ENCODE results near the gene SHD. TPM values are rescaled to one million over a fixed set of nuclear protein-coding genes. Genes with fewer than 3 reads are reported as not detected.

SHD gene
- total and polyA plus RNA-seq, 9 of the 15 experiments (the other 6 are each of a cell fraction or from before 2014, with no cell fraction given), result 0.05 to 0.62 (median 0.15) TPM; not detected in 5

GRCh38 chr19:4338441-4339355 is 59.6 kb downstream of the SHD start, which contains the start of gene STAP2 (continued):
- TF ChIP-seq PTRF (tag; IDR thresholded peaks at IDR 0.05) (no peak), NFIC (IDR thresholded peaks at IDR 0.05) (no peak), RAD21 (CRISPR knock-in tag; conservative IDR thresholded peaks at IDR 0.05 in 1 of 2, IDR thresholded peaks at IDR 0.05 in 1 of 2) (no peak), ZNF609 (CRISPR knock-in tag; IDR thresholded peaks at IDR 0.05; ENCODE audit: borderline replicate concordance) (no peak), NRF1 (conservative IDR thresholded peaks at IDR 0.05 in 1 of 2, IDR thresholded peaks at IDR 0.05 in 1 of 2) (no peak), MYC (IDR thresholded peaks at IDR 0.05; ENCODE audit: low read depth, low read length) (0 out of 2 replicates have a peak, but pooled peaks have one; percentile 2), MYC (CRISPR knock-in tag; IDR thresholded peaks at IDR 0.05; ENCODE audit: borderline replicate concordance, low read depth) (no peak), STAT6 (CRISPR knock-in tag; IDR thresholded peaks at IDR 0.05) (no peak), HES1 (IDR thresholded peaks at IDR 0.05; ENCODE audit: low read depth) (no peak), FUS (optimal IDR thresholded peaks at IDR 0.05; ENCODE audit: low read depth, low read length) (no peak), ZNF764 (CRISPR knock-in tag; IDR thresholded peaks at IDR 0.05; ENCODE audit: low read depth) (no peak), ATF7 (IDR thresholded peaks at IDR 0.05) (no peak), RFX1 (IDR thresholded peaks at IDR 0.05) (no peak), ZFP36 (IDR thresholded peaks at IDR 0.05; ENCODE audit: low read depth, low read length, partially characterized antibody) (peak; percentile 5), ILK (tag; IDR thresholded peaks at IDR 0.05; ENCODE audit: borderline replicate concordance, low read depth) (no peak), LCOR (CRISPR knock-in tag; IDR thresholded peaks at IDR 0.05) (no peak)
